ENCODE results near the gene NPY4R2.
"Not testable (repeated sequence)": the region's sequence is repeated elsewhere in the genome, so short reads cannot be mapped to it uniquely, and the experiment has no call there.

Gene NPY4R2

DNA sequence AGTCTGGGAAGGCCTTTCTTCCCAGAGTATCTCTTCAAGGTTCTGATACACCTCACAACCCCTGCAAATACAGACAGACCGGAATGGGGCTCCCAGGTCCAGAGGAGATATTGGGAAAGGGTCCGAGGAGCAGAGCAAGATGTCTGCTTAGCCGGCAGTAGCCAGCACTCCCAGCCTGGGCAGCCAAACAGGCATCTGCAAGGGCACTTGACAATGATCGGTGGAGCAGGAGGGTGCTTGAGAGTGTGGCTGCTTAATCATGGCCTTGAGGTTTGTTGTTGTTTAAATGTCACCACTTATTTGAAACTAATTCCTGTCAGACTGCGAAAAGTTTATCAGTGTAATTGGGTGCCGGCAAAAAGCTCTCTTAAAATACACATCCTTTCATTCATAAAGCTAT is 15.0 kb downstream of the NPY4R2 start:
- not testable (repeated sequence) for DNase-seq (ENCODE audit: low spot score)

GRCh38 chr10:47936772-47937228 is 18.3 kb downstream of the NPY4R2 start:
- DNase-seq (ENCODE audit: low spot score) = not testable (repeated sequence)

DNA sequence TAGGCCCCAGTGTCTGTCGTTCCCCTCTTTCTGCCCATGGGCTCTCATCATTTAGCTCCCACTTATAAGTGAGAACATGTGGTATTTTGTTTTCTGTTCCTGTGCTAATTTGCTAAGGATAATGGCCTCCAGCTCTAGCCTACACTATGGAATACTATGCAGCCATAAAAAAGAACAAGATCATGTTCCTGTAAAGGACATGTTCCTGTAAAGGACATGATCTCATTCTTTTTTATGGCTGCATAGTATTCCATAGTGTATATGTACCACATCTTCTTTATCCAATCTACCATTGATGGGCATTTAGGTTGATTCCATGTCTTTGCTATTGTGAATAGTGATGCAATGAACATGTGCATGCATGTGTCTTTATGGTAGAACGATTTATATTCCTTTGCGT is 19.2 kb downstream of the NPY4R2 start:
- DNase-seq (ENCODE audit: low spot score) = not testable (repeated sequence)

- DNase-seq (ENCODE audit: low spot score) = not testable (repeated sequence)
These were observed 22.4 kb downstream of the NPY4R2 start for GRCh38 chr10:47940821-47941220.

- not testable (repeated sequence) for DNase-seq (ENCODE audit: low spot score)
These were observed 22.9 kb downstream of the NPY4R2 start for GRCh38 chr10:47941379-47941778.

- DNase-seq (ENCODE audit: low spot score) = not testable (repeated sequence)
These were observed 24.0 kb downstream of the NPY4R2 start for GRCh38 chr10:47942351-47943019.

GRCh38 chr10:47943328-47943727 is 24.9 kb downstream of the NPY4R2 start:
- DNase-seq (ENCODE audit: low spot score) = not testable (repeated sequence)

- not testable (repeated sequence) for DNase-seq (ENCODE audit: low spot score)
These were observed 29.0 kb downstream of the NPY4R2 start for GRCh38 chr10:47947424-47947823.

DNA sequence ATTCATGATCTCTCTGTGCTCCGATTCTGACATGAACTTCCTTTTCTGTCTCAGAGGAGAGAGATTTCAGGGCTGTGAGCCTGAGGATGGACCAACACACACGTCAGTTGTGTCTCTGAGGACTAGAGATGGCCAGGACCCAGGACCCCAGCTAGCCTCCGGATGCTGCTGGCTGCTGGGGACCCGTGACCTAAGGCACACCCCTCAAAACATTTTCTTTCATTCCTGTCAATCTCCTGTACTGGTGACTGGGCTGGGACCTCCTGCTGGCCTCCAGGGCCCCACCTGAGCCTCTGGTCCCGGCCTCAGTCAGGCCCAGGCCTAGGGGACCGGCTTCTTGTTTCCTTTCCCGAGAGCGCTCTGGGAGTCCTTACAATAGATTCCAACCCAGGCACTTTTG is 38.7 kb downstream of the NPY4R2 start:
- not testable (repeated sequence) for DNase-seq (ENCODE audit: low spot score)

DNA sequence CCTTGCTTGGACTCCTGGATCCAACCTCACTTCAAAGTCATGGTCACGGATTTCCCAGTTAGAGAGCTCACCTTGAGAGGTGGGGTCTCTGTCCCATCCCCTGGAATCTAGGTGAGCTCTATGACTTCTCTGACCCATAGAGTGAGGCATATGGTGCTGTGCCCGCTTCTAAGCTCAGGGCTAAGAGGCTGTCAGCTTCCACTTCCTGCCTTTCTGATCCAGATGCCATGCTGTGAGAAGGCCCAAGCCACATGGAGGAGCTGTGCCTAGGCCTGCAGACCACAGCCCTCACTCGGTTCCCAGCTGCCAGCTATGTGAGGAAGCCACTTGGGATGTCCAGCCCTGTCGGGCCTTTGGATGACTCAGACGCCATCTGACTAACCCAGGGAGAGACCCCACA is 41.2 kb downstream of the NPY4R2 start:
- DNase-seq (ENCODE audit: low spot score) = not testable (repeated sequence)

- not testable (repeated sequence) for DNase-seq (ENCODE audit: low spot score)
These were observed 42.2 kb downstream of the NPY4R2 start for GRCh38 chr10:47960699-47961098.

DNA sequence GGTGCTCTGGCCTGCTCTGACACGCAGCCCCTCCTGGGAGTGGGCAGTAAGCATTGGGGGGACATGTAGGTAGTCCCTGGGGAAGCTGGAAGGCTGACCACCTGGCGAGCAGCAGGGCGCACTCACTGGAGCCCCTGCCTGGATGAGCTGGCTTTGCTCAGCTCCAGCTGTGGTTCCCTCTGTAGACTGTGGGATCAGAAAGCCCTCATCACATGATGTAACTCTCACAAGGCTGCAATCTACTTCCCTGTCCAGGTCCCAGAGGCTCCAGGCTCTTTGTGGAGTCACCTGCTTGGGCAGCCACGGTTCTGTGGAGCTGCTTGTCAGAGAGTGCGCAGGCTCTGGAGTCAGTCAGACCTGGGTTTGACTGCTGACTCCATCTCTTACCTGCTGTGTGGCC is 44.3 kb downstream of the NPY4R2 start:
- not testable (repeated sequence) for DNase-seq (ENCODE audit: low spot score)

DNA sequence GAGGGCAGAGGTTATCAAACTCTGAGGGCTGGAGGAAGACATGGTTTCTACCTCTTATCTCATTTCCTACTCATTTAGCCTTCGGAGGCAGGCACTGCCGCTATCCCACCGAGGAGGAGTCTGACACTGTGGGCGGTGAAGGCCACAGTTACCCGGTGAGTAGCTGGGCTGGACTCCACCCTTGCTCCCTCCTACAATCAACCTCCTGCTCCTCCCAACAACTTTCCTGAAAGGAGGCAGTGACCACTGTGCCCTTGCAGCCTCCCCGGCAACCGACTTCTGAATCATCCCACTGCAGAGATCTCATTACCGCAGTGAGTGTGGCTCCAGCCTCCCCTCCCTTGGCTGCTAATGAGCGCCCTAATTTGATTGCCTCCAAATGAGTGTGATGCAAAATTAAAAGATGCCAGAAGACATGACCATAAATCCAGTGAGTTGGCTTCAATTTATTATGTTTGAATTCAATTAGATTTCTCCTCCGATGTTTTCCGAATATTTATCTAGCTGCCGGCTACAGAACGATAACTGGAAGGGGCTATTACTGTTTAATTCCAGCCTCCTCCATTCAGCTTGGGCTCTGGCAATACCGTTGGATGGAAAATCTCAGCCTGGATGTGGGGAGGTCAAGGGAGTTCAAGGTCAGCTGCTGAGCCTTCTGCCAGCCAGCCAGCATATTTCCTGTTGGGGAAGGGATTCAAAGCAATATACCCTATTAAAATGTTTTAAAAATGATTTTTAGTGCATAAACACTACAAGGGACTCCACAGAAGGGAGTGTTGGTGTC is 46.0 kb downstream of the NPY4R2 start:
- DNase-seq (ENCODE audit: low spot score) = not testable (repeated sequence)

- not testable (repeated sequence) for DNase-seq (ENCODE audit: low spot score)
These were observed 50.5 kb downstream of the NPY4R2 start for GRCh38 chr10:47968988-47969387.

GRCh38 chr10:47970047-47970446 is 51.6 kb downstream of the NPY4R2 start:
- not testable (repeated sequence) for DNase-seq (ENCODE audit: low spot score)

GRCh38 chr10:47971598-47971997 is 53.1 kb downstream of the NPY4R2 start:
- DNase-seq (ENCODE audit: low spot score) = not testable (repeated sequence)

DNA sequence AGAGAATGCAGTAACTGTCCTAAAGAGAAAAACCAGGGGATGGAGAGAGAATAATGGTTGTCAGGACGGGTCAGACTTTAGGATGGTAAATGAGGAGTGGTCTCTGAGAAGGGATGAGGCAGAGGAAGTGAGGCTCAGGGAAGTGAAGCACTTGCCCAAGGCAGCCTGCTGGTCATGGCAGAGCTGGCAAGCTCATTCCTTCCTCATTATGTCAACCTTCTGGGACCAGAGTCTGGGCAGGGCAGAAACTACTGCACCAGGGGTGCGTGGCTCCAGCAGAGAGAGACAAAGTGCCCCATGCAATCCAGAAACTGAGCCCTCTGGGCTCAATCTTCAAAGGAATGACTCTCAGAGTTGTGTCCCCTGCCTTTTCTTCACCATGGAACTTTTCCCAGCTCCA is 53.6 kb downstream of the NPY4R2 start:
- DNase-seq (ENCODE audit: low spot score) = not testable (repeated sequence)

Data from HuH-7.5 (cell line).